IPS DF 19.7 (cell line): ENCODE results near the gene YPEL1.
"Not testable (repeated sequence)": the region's sequence is repeated elsewhere in the genome, so short reads cannot be mapped to it uniquely, and the experiment has no call there.

Experiments
- DNase-seq: peaks from one replicate; pipeline ENCODE4 v3.0.0-alpha.2; 2013; ENCODE audit warnings: low read depth, low spot score

YPEL1 gene

DNA sequence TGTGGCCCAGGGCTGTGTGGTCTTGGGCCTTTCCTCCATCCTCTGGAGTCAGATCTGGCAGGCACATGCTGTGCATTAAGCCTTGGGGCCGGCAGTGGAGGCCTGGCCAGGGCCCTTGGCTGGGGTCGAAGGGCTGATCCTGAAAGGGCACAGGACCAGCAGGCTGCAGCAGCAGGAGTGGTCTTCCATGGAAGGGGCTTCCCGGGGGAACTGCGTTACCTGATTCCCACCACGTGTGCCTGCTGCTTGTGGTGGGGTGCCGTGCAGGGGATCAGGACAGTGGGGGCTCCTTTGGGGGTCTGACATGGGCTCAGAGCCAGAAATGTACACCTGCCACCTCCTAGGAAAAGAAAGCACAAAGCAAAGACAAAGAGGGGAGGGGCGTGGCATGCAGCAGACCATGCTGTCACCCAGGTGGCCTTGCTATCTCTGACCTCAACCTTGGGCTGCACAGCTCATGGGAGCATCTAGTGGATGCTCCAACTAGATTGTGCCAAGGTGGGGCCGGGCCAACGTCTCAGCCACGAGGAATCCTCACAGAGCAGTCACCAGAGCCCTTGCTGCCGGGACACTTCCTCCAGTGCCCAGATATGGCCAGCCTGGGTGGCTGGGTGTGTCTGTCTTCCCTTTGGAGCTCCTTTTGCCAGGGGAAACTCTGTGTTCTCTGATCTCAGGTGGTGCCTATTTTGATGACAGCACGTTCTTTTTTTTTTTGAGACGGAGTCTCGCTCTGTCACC is 17.9 kb upstream of the YPEL1 start:
- no peak for DNase-seq

DNA sequence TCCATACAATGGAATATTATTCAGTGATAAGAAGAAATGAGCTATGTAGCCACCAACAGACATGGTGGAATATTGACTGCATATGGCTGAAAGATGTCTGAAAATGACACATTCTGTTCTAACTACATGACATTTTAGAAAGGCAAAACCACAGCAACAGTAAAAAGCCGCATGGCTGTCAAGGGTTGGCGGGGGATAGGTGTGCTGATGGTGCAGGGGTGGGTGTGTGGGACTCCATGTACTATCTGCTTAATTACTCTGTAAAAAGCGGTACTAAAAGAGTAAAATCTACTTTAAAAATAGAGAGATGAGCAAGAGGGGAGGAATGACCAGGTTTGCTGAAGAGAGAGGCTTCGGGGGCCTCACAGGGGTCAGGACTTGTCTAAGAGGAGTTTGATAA is 16.7 kb upstream of the YPEL1 start:
- DNase-seq: no peak

- no peak for DNase-seq
These were observed 10.4 kb upstream of the YPEL1 start for GRCh38 chr22:21745948-21746347.

- DNase-seq: not testable (repeated sequence)
These were observed 9.3 kb upstream of the YPEL1 start for GRCh38 chr22:21744917-21745316.

DNA sequence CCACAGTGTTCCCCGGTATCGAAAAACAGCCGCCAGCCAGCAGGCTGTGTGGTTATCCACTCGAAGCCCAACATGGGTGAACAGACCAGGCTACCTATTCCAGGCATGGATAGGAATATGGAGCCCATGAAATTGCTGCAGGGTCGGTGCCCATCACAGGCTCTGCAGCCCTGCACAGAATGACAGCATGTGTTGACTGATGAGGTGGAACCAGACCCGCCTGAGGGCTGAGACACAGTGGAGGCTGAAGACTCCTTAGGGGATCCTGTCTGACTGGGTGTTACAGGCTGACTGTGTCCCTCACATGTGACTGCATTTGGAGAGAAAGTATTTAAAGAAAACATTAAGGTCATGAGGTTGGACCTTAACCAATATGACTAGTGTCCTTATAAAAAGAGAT is 6.2 kb upstream of the YPEL1 start:
- DNase-seq: no peak

GRCh38 chr22:21741059-21741458 is 5.5 kb upstream of the YPEL1 start:
- no peak for DNase-seq

DNA sequence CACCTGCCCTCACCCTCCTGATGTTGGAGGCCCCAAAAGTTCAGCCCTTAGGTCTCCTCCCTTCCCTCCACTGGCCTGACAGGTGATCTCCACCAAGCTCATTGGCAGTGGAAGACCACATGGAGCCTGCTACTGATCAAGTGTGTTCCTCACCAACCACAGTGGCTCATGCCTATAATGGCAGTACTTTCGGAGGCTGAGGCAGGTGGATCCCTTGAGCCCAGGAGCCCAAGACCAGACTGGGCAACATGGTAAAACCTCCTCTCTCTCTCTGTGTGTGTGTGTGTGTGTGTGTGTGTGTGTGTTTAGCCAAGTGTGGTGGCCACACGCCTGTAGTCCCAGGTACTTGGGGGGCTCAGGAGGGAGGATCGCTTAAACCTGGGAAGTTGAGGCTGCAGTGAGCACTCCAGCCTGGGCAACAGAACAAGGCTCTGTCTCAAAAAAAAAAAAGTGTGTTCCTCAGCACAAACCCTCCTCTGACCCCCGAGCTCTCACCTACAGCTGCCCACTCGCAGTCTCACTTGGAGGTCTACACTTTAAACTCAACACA is 4.3 kb upstream of the YPEL1 start:
- DNase-seq: no peak

DNA sequence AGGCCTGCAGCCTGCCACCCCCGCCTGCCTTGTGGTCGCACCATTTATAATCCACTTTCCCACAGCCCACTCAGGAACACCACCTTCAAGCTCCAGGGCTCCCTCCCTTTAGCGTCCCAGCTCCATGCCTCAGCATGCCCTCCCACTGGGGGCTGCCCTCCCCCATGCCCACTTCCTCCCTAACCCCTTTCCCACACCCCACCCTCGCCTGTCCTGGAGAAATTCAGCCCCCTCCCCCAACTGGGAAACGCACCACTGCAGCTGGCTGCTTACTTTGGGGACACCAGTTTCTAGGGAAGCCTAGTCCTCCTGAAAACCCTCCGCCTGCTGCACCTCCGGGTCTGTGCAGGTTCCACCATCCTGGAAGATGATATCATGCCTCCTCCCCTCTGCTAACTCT is 3.4 kb upstream of the YPEL1 start:
- no peak for DNase-seq

GRCh38 chr22:21738081-21738480 is 2.5 kb upstream of the YPEL1 start:
- DNase-seq: no peak

DNA sequence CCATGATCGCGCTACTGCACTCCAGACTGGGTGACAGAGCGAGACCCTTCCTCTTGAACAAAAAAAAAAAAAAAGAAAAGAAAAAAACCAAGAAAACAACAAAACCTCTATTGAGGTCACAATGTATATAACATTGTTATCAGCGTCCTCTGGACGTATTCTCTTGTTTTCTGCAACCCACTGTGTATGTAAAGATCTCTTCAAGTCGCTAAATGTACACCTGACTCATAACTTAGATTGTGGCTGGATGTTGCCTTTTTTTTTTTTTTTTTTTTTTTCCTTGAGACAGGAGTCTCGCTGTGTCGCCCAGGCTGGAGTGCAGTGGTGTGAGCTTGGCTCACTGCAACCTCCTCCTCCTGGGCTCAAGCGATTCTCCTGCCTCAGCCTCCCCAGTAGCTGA is 1.4 kb upstream of the YPEL1 start:
- no peak for DNase-seq

- DNase-seq: no peak
These were observed 569 bp upstream of the YPEL1 start for GRCh38 chr22:21736084-21736642.

DNA sequence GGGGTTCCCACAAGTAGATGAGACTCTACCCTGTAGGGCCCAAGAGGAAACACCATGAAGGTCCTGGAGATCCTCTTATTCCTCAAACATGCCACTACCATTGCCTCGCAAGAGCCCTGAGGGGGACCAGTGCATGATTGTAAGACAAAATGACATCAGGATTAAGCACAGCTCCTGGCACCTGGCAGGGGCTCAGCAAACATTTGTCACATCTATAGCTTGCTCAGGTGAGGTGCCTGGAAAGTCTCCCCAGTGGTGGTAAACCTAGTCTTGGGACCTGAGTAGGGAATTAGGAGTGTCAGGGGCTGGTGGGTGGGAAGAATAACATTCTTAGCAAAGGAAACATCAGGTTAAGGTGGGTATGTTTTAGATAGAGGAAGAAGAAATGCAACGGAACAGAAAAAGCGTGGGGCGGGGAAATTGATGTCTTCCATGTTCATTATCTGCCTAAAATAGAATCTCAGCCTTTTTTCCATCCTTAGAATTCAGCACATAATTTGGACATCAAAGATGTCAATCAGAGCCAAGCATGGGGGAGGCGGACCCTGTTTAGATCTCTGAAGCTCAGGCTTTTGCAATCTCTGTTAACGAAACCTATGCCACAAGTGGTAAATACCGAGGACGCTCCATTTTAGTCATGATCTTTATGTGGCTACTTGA is 924 bp downstream of the YPEL1 start:
- no peak for DNase-seq

DNA sequence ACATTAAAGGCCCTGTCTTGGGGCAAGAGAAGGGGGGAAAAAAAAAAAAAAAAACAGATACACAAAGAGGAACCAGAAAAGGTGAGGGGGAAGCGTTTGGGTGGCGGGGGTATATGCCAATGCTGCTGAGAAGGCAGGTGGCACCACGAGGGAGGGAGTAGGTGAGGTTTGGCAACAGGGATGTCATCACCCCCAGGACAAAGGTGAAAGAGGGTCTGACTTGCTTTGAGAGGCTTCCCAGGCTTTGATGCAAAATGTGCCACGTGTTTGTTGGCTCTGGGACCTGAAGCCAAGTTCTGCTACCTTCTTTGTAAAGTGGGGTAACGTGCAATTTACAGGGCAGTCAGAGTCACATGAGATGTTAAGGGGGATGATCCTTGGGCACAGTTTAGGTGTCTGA is 4.1 kb downstream of the YPEL1 start:
- no peak for DNase-seq

DNA sequence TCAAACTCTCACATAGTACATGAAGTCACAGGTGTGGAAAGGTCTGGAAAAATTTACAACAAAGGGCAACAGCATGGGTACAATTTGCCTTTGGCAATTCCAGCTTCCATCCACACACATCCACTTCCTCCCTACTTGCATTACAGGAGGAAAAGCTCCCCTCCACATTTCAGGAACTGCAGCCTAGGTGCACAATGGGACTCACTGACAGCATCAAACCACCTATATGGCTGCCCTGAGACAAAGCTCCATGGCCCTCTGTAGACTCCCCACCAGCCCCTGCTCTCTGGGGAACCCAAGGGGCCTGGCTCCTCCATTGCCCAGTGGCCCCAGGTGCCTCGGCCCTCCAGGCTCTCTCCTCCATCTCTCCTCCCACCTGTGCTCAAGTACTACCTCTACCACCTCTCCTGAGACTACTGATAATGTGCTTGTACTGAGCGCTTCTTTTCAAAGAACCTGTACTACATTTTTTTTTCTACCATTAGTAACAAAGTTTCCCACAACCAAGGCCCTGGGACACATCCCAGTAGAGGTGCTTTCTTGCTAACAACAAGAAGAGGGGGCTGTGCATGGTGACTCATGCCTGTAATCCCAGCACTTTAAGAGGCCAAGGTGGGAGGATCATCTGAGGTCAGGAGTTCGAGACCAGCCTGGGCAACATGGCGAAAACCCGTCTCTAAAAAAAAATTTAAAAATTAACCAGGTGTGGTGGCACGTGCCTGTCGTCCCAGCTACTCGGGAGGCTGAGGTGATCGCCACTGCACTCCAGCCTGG is 4.9 kb downstream of the YPEL1 start:
- no peak for DNase-seq

DNA sequence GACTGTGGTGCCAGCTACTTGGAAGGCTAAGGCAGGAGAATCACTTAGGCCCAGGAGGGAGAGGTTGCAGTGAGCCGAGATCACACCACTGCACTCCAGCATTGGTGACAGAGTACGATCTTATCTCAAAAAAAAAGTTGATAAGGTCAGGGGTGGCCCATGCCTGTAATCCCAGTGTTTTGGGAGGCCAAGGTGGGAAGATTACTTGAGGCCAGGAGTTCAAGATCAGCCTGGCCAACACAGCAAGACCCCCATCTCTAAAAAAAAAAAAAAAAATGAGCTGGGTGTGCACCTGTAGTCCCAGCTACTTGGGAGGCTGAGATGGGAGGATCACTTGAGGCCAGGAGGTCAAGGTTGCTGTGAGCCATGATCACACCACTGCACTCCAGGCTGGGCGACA is 6.4 kb downstream of the YPEL1 start:
- DNase-seq: not testable (repeated sequence)

DNA sequence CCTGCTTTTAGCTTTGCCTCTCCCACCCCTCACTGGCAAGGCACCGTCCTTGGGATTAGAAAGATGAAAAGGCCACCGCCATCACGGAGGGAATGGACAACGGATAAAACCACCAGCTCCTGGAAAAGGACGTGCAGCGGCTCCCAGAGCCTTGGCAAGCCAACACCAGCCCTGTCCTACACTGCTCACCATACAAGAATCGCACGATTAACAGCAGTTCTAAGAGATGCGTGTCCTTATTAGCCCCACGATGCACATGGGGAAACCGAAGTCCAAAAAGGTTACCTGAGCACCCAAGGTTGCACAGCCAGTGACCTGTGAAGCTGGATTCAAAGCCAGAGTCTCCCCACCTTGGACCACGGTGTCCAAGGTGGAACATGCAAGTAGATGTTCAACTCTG is 7.3 kb downstream of the YPEL1 start:
- DNase-seq: no peak

GRCh38 chr22:21727768-21728167 is 7.8 kb downstream of the YPEL1 start:
- no peak for DNase-seq

DNA sequence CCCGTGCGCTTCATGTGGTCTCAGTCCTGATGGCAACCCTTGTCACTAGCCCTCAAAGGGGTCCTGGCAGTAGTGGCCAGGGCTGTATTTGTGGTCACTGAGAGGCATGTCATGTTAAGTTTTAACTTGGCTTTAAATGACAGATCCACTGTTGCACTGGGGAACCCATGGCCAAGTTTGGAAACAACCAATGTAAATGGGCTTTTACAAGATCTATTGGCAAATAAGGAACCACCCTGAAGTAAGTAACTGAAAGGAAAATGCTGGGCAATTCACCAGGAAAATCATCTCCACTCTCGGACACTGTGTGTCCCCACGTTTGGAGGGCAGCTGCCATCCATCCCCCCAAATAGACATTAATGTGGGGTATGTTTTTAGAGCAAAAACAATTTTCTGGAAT is 8.4 kb downstream of the YPEL1 start:
- DNase-seq: no peak

DNA sequence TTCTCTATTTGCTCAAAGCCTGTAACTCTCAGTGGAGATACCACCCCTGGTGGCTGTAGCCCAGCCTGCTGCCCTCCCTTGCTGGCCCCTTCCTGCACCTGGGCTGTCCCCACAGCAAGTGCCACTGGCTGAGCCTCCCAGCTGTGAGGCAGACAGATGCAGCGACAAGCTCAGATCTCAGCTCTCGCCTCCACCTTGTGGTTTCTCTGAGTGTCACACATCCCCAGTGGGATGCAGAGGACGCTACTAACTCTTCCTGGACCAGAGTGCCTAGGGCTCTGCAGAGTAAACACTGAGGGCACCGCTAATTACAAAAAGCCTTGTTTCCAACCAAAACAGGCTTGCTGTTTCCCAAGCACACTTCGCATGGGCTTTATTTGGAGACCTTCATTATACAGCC is 8.9 kb downstream of the YPEL1 start:
- no peak for DNase-seq

DNA sequence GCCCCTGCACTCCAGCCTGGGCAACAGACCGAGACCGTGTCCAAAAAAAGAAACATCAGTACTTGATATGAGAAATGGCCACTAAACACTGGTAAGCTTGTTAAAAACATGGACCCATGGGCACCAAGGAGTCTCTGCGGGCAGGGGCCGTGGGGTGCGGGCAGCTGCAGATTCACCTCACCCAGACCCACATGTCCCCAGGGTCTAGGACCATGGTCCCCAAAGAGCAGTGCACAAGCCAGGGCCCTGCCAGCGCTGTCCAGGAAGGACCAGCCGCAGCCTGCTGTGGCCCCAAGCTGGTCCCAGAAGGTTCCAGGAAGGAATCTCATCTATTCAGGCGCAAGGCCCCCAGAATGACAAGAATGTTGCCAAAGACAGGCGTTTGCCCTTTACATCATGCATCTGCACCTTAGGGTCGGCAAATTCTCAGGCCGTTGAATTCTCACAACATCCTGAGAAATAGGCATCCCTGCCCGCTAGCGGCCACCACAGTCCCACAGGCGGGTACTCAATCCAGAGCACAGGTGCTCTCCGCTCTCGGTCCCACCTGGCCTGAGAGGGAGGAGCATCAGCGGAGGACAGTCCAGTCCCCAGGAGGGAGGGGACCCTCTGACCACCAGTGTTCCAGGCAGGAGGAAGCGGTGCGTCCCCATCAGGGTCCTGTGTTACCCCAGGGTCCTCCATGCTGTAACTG is 9.5 kb downstream of the YPEL1 start:
- no peak for DNase-seq

- DNase-seq: not testable (repeated sequence)
These were observed 11.1 kb downstream of the YPEL1 start for GRCh38 chr22:21724496-21724895.
